Measurements from ENCODE around the gene MGAT5. TPM values are rescaled to one million over a fixed set of nuclear protein-coding genes. Genes with fewer than 3 reads are reported as not detected.

Gene MGAT5, protein sequence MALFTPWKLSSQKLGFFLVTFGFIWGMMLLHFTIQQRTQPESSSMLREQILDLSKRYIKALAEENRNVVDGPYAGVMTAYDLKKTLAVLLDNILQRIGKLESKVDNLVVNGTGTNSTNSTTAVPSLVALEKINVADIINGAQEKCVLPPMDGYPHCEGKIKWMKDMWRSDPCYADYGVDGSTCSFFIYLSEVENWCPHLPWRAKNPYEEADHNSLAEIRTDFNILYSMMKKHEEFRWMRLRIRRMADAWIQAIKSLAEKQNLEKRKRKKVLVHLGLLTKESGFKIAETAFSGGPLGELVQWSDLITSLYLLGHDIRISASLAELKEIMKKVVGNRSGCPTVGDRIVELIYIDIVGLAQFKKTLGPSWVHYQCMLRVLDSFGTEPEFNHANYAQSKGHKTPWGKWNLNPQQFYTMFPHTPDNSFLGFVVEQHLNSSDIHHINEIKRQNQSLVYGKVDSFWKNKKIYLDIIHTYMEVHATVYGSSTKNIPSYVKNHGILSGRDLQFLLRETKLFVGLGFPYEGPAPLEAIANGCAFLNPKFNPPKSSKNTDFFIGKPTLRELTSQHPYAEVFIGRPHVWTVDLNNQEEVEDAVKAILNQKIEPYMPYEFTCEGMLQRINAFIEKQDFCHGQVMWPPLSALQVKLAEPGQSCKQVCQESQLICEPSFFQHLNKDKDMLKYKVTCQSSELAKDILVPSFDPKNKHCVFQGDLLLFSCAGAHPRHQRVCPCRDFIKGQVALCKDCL
- total RNA-seq, result 87.0 TPM

DNA sequence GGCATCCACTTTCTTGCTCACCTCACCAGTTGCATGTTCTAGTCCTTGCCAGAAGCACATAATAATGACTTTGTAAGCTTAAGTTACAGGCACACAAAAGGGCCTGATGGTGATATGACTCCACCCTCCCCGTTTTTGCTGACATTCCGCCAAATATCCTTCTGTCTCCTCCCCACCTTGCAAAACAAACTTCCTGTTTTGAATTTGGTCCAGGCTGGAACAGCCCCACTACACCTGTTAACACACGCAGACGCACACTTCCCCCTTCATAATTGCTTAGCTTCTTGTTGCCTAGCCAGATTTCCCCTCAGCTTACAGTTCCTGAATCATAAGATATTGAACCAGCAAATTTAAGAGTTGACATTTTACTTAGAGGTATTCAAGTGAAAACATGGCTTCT is at the start of gene MGAT5:
Gene MGAT5, plus strand, starts transcription at position 269 of the 400 bp plus-strand sequence. CDS start 332 bp downstream, outside the sequence.

Small RNAs within 50 kb of the gene (small RNA-seq; reads per million reads assigned to genes)
- not detected for gene RNA5SP104
